ENCODE measurements around the gene TMC8.
A peak's percentile ranks its signal among the peaks of the same experiment; 100 is the strongest.

Gene TMC8

GRCh38 chr17:78185981-78186691 lies 55.6 kb downstream of the TMC8 start:
- DNase-seq = no peak

- peak; percentile 97 for DNase-seq
Measured at GRCh38 chr17:78186692-78187595, 56.4 kb downstream of the TMC8 start, which contains the start of the genes AFMID and TK1. Gene AFMID (plus strand): TSS chr17:78187362. CDS start chr17:78187371, 9 bp downstream. Gene TK1 (minus strand): TSS chr17:78187052. CDS start chr17:78186994, 58 bp downstream.

All from NCI-H2171 treated with DMSO at 0.1 percent for 48 hours (cell line).